HepG2 (cell line): Measurements from ENCODE around the gene PEX19. TPM values are rescaled to one million over a fixed set of nuclear protein-coding genes. Genes with fewer than 3 reads are reported as not detected.

Source experiments
- ARNT ChIP-seq: fragments of 450-650 bp; IDR thresholded peaks from 2 replicates; pipeline ENCODE4 v1.6.1; 2017
- CSRNP1 ChIP-seq: sonication (generic); formaldehyde crosslinking; IDR thresholded peaks from 2 replicates; pipeline ENCODE4 v1.8.1; 2023; ENCODE audit warnings: mild to moderate bottlenecking, missing genetic modification reagents
- DRAP1 ChIP-seq: IDR thresholded peaks from 2 replicates; pipeline ENCODE4 v1.6.1; 2016; ENCODE audit warnings: missing genetic modification reagents, missing compliant biosample characterization
- FOSL2 ChIP-seq: sonication (generic); formaldehyde crosslinking; IDR thresholded peaks from 2 replicates; pipeline ENCODE4 v1.4.0; 2020; ENCODE audit warnings: missing genetic modification reagents
- FOXP1 ChIP-seq, 2 experiments: fragments of 450-650 bp in 1 of 2; IDR thresholded peaks; 2 replicates each; pipeline ENCODE4 v1.6.1; 2017 to 2018; ENCODE audit warnings: antibody characterized with exemption in 1 of 2
- PRDM15 ChIP-seq: sonication (generic); formaldehyde crosslinking; IDR thresholded peaks from 2 replicates; pipeline ENCODE4 v1.4.0; 2020; ENCODE audit warnings: missing genetic modification reagents
- SYNCRIP ChIP-seq: fragments of 200-400 bp; formaldehyde crosslinking; IDR thresholded peaks from 2 replicates; pipeline ENCODE4 v1.6.1; 2018; ENCODE audit warnings: mild to moderate bottlenecking, low read depth, low read length; ENCODE audit not compliant: insufficient read depth
- ZBTB39 ChIP-seq: sonication (generic); formaldehyde crosslinking; IDR thresholded peaks from 2 replicates; pipeline ENCODE4 v1.5.0; 2020; ENCODE audit warnings: missing genetic modification reagents
- ZFP1 ChIP-seq: IDR thresholded peaks from 2 replicates; pipeline ENCODE4 v1.6.1; 2016
- ZKSCAN1 ChIP-seq: fragments of 150-350 bp; IDR thresholded peaks from 2 replicates; pipeline ENCODE4 v1.6.1; 2014; ENCODE audit warnings: low read length
- ZNF251 ChIP-seq: sonication (generic); formaldehyde crosslinking; IDR thresholded peaks from 2 replicates; pipeline ENCODE4 v1.9.0; 2021; ENCODE audit warnings: mild to moderate bottlenecking, missing genetic modification reagents
- ZNF318 ChIP-seq: sonication (generic); formaldehyde crosslinking; IDR thresholded peaks from 2 replicates; pipeline ENCODE4 v1.4.0; 2020; ENCODE audit warnings: mild to moderate bottlenecking, missing genetic modification reagents
- ZNF496 ChIP-seq: sonication (generic); formaldehyde crosslinking; IDR thresholded peaks from 2 replicates; pipeline ENCODE4 v1.8.1; 2023; ENCODE audit warnings: mild to moderate bottlenecking, moderate library complexity, missing genetic modification reagents; ENCODE audit not compliant: insufficient replicate concordance
- ZNF816 ChIP-seq: sonication (generic); formaldehyde crosslinking; IDR thresholded peaks from 2 replicates; pipeline ENCODE4 v1.8.0; 2022; ENCODE audit warnings: missing genetic modification reagents, mild to moderate bottlenecking, borderline replicate concordance
- ZSCAN29 ChIP-seq: sonication (generic); formaldehyde crosslinking; conservative IDR thresholded peaks from 2 replicates; pipeline ENCODE4 v1.4.0; 2020; ENCODE audit warnings: mild to moderate bottlenecking, missing genetic modification reagents
- polyA plus RNA-seq, 8 experiments: library from polyadenylated mRNA; depleted of rRNA in 3 of 8; stranded (reverse) in 7 of 8; unstranded in 1 of 8; fragments of >200 nt; fragmentation: Illumina TruSeq in 4 of 8; extraction: Trizol in 4 of 8; gene quantifications; 2 replicates each; pipeline versions ENCODE4 v1.2.1 to v1.2.3, GENCODE V29; 2011 to 2016; ENCODE audit warnings: low read depth in 4 of 8, missing spikeins in 1 of 8, mixed read lengths in 1 of 8; ENCODE audit not compliant: insufficient read depth in 1 of 8
- total RNA-seq, 5 experiments: library from RNA; depleted of rRNA; stranded (reverse); fragments of >200 nt; fragmentation: Illumina TruSeq; extraction: Trizol; gene quantifications; 2 replicates each; pipeline ENCODE4 v1.2.3, GENCODE V29; 2016; ENCODE audit warnings: low read depth in 1 of 5

The PEX19 gene
- total and polyA plus RNA-seq, 2 of the 13 experiments (the other 11 are each of a cell fraction or from before 2014, with no cell fraction given): 47.0 to 51.8 TPM

- no peak for TF ChIP-seq CSRNP1
- TF ChIP-seq FOSL2: peak; percentile 66
- no peak for TF ChIP-seq ZKSCAN1
- no peak for TF ChIP-seq FOXP1 (IDR thresholded peaks at IDR 0.05)
- TF ChIP-seq FOXP1 (CRISPR knock-in tag; IDR thresholded peaks at IDR 0.05): peak; percentile 28; the same call in 1 of the 2 replicates
- TF ChIP-seq ZFP1 (CRISPR knock-in tag): no peak
- TF ChIP-seq ARNT: no peak
- TF ChIP-seq ZBTB39 (CRISPR knock-in tag): no peak
- no peak for TF ChIP-seq PRDM15
- no peak for TF ChIP-seq DRAP1
- TF ChIP-seq ZNF496 (CRISPR knock-in tag): no peak
- TF ChIP-seq ZNF816: no peak
- TF ChIP-seq ZNF318 (CRISPR knock-in tag): no peak
- no peak for TF ChIP-seq ZSCAN29 (CRISPR knock-in tag)
- no peak for TF ChIP-seq SYNCRIP
- TF ChIP-seq ZNF251 (CRISPR knock-in tag): no peak
Measured at GRCh38 chr1:160261556-160261892, 23.4 kb downstream of the PEX19 start (continued).
